ENCODE data around the gene FLII. TPM values are rescaled to one million over a fixed set of nuclear protein-coding genes. Genes with fewer than 3 reads are reported as not detected.

The FLII gene
- total RNA-seq, 1 experiment from 2014 or later = 115 TPM

DNA sequence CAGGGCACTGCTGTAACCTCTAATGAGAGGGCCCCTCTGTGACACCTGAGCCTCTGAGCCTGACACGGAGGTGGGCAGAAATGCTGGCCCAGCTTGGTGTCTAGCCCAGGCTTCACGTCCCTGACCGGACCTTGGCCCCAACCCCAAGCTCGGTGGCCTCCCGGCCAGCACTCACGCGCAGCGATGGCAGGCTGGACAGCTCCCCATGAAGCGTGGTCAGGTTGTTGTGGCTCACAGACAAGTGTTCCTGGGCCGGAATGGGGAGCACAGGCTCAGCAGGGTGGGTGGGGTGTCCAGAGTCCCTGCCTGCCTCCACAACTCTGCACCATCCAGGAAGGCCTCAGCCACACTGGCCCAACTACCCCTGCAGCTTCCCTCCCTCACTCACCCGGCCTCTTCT is 2.2 kb downstream of the FLII start:
- no peak for DNase-seq (ENCODE audit: low read depth in 1 of 2, low spot score in 2 of 2)
- Histone ChIP-seq H3K4me3 (no peak overlapping the region), H3K27ac (no peak overlapping the region), H3K9me3 (replicated peaks) (no peaks in the 10 kb centered on the region), H3K36me3 (peaks cover 75% of the 10 kb centered on the region), H3K27me3 (replicated peaks) (no peaks in the 10 kb centered on the region), H3K4me1 (replicated peaks) (peaks cover 31% of the 10 kb centered on the region)

DNA sequence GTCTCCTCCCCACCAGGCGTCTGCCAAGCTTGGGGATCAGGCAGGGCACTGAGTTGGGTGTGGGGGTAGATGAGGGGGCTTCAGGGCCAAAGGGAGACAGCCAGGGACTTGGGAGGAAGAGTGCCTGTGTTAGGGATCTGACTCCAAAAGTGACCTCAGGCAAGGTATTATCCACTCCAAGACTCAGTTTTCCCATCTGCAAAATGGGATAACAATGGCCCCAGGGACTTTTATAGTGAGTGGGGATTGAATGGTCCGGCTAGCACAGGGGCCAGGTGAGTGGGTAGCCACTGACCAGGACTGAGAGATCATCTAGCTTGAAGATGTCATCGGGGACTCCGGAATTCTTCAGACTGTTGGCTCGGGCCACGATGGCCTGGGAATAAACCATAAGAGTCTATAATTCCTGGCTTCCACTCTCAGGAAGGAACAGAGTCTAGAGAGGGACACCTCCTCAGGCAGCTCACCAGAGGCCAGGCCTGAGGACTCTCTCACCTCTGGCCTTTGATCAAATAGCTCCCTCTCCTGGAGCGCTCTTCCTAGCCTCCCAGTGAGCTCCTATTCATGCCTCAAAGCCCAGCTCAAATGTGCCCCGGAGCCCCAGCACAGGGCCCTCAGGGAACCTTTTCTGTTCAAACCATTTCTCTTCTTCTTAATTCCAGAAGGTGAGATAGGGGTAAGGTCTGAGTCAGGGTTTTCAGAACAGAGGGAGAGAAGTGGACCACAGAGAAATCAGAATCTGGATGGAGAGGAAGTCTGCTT is 3.5 kb downstream of the FLII start:
- Histone ChIP-seq H3K27ac (no peak overlapping the region), H3K27me3 (replicated peaks) (no peaks in the 10 kb centered on the region), H3K36me3 (peaks cover 88% of the 10 kb centered on the region), H3K4me3 (no peak overlapping the region), H3K9me3 (replicated peaks) (no peaks in the 10 kb centered on the region), H3K4me1 (replicated peaks) (peaks cover 26% of the 10 kb centered on the region)
- no peak for DNase-seq (ENCODE audit: low read depth in 1 of 2, low spot score in 2 of 2)

DNA sequence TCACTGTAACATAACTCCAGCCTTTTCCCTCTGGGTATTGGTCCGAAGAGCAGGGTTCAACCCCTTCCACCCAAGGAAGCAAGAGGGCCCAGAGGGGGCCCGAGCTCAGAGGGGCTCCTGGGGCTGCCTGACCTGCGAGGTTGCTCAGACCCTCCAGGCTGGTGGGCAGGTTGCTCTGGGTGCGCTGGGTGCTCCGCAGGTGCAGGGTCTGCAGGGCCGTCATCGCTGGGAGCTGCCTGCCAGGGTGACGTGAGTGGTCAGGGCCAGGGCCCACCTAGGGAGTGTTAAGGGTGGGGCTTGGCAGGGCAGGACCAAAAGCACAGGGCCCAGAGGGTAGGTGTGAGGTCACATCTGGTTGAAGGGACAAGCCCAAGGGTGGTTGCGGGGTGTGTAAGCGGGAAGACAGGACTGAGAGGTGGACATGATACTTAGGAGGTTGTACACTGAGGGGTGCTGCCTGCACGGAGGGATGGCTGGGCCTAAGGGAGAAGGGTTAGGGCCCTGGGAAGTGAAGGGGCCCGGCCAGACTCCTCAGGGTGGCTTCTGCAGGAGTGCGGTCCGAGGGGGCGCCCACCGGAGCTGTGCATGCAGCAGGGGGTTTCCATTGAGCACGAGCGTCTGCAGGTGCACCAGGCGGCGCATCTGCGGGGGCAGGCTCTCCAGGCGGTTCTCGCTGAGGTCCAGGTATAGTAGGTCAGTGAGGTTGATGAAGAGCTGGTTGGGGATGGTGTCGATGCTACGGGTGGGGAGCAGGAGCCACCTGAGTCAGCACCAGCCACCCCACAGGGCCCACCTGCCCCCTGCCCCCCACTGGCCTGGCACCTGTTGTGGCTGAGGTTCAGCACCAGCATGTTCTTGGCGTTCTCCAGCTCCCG is 4.4 kb downstream of the FLII start:
- DNase-seq (ENCODE audit: low read depth in 1 of 2, low spot score in 2 of 2) = no peak
- H3K9me3 ChIP-seq (replicated peaks) = no peaks in the 10 kb centered on the region
- peaks cover 95% of the 10 kb centered on the region for H3K36me3 ChIP-seq
- peaks cover 19% of the 10 kb centered on the region for H3K4me1 ChIP-seq (replicated peaks)
- no peaks in the 10 kb centered on the region for H3K27me3 ChIP-seq (replicated peaks)
- no peak overlapping the region for H3K4me3 ChIP-seq
- no peak overlapping the region for H3K27ac ChIP-seq

DNA sequence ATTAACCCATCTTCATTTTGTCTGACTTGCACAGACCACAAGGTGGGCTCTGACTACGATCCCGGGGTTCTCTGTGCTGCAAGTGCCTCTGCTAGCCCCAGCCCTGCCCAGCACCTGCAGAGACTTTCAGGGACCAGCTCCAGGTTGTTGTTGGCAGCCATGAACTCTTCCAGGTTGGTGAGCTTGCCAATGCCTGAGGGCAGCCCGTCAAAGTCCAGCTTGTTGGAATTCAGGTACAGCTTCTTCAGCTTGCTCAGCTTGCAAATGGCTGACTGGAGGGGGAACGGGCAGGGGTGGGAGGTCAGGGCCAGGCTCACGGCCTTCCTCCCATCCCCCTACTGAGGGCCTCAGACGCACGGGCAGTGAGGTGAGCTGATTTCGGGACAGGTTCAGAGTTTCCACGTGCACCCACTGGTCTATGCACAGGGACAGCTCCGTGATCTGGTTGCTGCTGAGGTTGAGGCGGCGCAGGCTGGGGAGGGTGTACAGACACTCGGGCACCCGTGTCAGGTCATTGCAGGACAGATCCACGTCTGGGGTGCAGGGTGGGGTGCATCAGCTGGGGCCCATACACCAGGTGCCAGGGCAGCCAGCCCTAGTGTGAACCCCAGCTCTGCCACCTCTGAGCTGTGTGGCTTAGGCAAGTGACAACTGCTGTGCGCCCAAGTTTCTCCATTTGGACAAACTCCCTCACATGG is 5.2 kb downstream of the FLII start:
- Histone ChIP-seq H3K27ac (no peak overlapping the region), H3K4me1 (replicated peaks) (peaks cover 12% of the 10 kb centered on the region), H3K9me3 (replicated peaks) (no peaks in the 10 kb centered on the region), H3K27me3 (replicated peaks) (no peaks in the 10 kb centered on the region), H3K36me3 (peaks cover 98% of the 10 kb centered on the region), H3K4me3 (no peak overlapping the region)
- no peak for DNase-seq (ENCODE audit: low read depth in 1 of 2, low spot score in 2 of 2)

DNA sequence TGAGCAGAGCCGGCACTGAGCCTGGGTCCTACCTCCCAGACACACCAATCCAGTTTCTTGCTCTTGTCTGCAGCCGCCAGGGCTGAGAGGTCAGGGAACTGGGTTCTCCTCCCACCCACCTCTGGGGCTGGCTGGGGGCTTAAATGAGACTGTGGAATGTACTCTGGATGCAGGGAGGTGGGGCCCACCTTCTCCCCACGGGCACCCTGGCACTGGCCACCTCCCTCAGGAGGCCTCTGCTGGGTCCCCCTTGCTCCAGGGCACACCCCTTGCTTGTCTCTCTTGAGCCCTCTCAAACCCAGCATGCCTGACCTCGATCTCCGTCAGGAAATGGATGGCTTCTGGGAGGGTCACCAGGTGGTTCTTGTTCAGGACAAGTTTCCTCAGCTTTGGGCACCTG is 6.4 kb downstream of the FLII start:
- Histone ChIP-seq H3K36me3 (peaks cover 98% of the 10 kb centered on the region), H3K4me1 (replicated peaks) (peaks cover 5% of the 10 kb centered on the region), H3K27ac (no peak overlapping the region), H3K4me3 (no peak overlapping the region), H3K9me3 (replicated peaks) (no peaks in the 10 kb centered on the region), H3K27me3 (replicated peaks) (no peaks in the 10 kb centered on the region)
- DNase-seq (ENCODE audit: low read depth in 1 of 2, low spot score in 2 of 2) = no peak

DNA sequence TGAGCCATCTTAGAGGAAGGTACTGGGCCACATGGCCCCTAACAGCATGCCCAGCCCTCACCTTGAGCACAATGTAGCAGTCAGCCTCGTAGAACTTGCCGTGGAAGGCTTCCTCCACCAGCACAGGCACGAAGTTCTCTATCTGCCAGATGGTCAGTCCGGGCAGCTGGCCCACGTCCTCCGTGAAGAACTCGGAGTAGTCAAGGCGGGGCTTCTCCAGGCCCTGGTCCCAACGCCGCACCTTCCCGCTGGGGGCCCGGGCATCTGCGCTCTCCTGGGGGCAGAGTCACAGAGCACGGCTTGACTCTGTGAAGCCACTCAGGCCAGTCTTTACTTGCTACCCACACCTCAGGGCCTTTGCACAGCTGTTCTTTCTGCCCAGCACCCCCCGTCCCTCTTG is 7.3 kb downstream of the FLII start:
- Histone ChIP-seq H3K27me3 (replicated peaks) (no peaks in the 10 kb centered on the region), H3K4me3 (no peak overlapping the region), H3K4me1 (replicated peaks) (no peaks in the 10 kb centered on the region), H3K27ac (no peak overlapping the region), H3K9me3 (replicated peaks) (no peaks in the 10 kb centered on the region), H3K36me3 (peaks cover 96% of the 10 kb centered on the region)
- DNase-seq (ENCODE audit: low read depth in 1 of 2, low spot score in 2 of 2) = no peak

DNA sequence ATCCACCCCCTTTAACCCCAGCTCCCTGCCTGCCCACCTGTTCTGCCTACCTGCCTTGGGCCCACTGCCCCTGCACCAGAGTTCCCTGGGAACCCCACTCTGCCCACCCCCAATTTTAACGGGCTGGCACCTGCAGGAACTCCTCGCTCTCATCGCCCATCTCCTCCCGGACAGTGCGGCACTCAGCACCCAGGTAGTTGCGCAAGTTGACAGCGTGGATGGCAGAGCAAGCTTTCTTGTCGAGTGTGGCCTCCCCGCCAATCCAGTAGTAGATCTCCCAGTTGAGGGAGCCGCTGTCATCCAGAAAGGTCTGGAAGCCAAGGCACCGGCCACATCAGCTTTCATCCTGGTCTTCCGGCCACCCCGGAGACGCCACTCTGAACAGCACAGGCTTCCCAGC is 7.8 kb downstream of the FLII start:
- Histone ChIP-seq H3K4me3 (no peak overlapping the region), H3K9me3 (replicated peaks) (no peaks in the 10 kb centered on the region), H3K27me3 (replicated peaks) (no peaks in the 10 kb centered on the region), H3K36me3 (peaks cover 96% of the 10 kb centered on the region), H3K4me1 (replicated peaks) (no peaks in the 10 kb centered on the region), H3K27ac (no peak overlapping the region)
- DNase-seq (ENCODE audit: low read depth in 1 of 2, low spot score in 2 of 2) = no peak

DNA sequence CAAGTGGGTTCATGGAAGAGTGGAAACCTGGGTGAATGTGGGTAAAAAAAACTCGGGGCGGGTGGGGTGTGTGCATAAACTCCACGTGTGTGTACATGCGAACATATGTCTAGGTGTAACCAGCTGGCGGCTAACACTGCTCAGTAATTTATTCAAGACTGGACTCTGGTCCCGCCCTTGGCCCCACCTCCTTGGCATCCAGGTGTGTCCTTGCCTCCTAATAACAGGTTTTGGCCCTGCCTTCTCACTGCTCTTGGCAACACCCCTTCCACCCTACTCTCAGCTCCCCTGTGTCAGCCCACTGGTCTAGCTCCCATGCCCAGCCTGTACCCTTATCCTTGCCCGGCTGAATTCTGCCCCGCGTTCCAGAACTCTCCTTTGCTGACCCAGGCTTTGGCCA is 8.3 kb downstream of the FLII start:
- peaks cover 96% of the 10 kb centered on the region for H3K36me3 ChIP-seq
- no peak overlapping the region for H3K4me3 ChIP-seq
- no peaks in the 10 kb centered on the region for H3K4me1 ChIP-seq (replicated peaks)
- no peaks in the 10 kb centered on the region for H3K9me3 ChIP-seq (replicated peaks)
- no peak overlapping the region for H3K27ac ChIP-seq
- no peak for DNase-seq (ENCODE audit: low read depth in 1 of 2, low spot score in 2 of 2)
- no peaks in the 10 kb centered on the region for H3K27me3 ChIP-seq (replicated peaks)

DNA sequence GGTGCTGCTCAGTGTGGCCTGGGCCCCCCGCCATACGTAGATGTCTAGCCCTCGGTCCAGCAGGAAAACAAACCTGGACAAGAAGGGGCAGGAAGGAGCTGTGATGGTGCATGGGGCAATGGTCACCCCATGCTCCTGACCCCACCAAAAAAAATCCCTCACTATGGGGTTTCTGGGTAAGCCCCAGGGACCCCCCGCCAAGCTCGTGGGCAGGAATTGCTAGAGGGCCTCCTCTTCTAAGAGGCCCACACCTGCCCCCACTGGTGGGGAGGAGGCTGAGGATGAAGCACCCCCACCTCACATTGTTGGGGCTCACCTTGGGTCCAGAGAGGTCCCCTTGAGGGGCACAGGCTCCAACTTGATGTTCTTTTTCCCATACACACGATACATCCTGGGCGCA is 9.7 kb downstream of the FLII start:
- no peak overlapping the region for H3K27ac ChIP-seq
- DNase-seq (ENCODE audit: low read depth in 1 of 2, low spot score in 2 of 2) = no peak
- H3K9me3 ChIP-seq (replicated peaks) = no peaks in the 10 kb centered on the region
- H3K4me3 ChIP-seq = no peak overlapping the region
- H3K36me3 ChIP-seq = peaks cover 89% of the 10 kb centered on the region
- H3K27me3 ChIP-seq (replicated peaks) = no peaks in the 10 kb centered on the region
- no peaks in the 10 kb centered on the region for H3K4me1 ChIP-seq (replicated peaks)

DNA sequence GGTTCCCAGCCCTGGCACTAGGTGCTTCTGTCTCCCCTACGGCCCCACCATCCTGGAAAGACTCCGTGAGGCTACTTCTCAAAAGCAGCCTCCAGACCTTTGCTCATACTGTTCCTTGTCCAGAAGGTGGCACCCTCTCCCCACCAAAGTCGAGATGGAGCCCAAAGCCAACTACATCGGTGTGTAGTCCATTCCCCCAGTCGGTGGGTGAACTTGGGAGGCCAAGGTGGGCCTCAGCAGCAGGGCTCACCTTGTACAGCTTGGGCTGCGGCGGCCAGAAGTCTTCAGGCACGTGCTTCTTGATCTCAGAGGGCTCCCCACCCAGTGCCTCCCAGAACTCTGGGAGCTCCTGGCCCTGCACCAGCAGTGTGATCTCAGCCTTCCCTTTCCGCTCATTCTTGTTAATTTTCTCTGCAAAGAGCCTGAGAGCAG is 10.2 kb downstream of the FLII start:
- peak; percentile 45 to 66 for DNase-seq (ENCODE audit: low read depth in 1 of 2, low spot score in 2 of 2)

DNA sequence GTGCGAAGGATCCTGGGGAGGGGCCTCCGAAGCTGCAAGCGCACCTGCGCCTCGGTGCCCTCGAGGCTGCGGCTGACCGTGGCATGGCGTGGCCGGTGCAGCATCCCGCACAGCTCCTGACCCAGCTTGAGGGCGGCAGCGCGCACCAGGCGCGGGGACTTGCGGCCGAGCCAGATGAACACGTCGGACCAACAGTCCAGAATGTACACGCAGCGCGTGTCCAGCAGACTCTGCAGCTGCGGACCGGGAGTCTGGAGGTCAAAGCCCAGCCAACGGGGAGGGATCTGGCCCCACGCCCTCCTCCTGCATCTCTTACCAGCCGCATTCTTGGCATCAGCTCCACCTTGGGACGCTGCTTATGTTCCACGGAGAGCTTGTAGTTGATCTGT is 10.9 kb downstream of the FLII start:
- H3K9me3 ChIP-seq (replicated peaks) = no peaks in the 10 kb centered on the region
- H3K27ac ChIP-seq = no peak overlapping the region
- H3K4me3 ChIP-seq = no peak overlapping the region
- peaks cover 86% of the 10 kb centered on the region for H3K36me3 ChIP-seq
- no peaks in the 10 kb centered on the region for H3K27me3 ChIP-seq (replicated peaks)
- H3K4me1 ChIP-seq (replicated peaks) = no peaks in the 10 kb centered on the region
- DNase-seq (ENCODE audit: low read depth in 1 of 2, low spot score in 2 of 2) = no peak

More for the DNA sequence above, 10.2 kb downstream of the FLII start:
- no peaks in the 10 kb centered on the region for H3K27me3 ChIP-seq (replicated peaks)
- no peak overlapping the region for H3K4me3 ChIP-seq
- no peaks in the 10 kb centered on the region for H3K4me1 ChIP-seq (replicated peaks)
- H3K9me3 ChIP-seq (replicated peaks) = no peaks in the 10 kb centered on the region
- peaks cover 89% of the 10 kb centered on the region for H3K36me3 ChIP-seq
- H3K27ac ChIP-seq = no peak overlapping the region

DNA sequence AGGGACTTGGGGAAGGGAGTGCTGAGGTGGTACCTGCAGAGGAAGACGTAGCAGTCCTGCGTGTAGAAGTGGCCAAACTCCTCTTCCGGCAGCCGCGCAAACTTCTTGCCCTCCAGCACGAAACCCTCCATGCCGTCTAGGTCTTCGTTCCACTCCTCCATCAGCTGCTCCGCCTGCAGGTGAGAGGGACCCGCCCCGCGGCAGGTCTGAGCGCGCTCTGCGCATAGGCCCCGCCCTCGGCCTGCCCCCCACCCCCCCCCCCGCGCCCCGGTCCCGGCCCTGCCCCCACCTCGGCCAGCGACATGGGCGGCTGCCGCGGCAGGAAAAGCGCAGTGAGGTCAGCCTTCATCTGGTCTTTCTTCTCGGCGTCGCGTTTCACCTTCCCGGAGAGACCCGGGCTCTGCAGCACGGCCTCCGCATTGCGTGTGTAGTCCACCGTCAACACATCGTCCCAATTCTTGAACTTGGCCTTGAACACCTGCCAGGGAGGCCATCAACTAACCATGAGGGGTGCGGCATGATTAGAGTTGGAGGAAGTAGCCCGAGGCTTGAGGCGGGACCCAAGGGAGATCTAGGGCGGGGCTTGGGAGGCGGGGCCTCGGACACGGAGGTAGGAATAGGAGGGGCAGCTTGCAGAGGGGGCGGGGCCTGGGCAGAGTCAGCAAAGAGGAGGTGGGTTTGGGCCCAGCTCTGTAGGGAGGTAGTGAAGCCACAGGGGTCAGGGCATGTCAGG is 11.5 kb downstream of the FLII start:
- no peaks in the 10 kb centered on the region for H3K9me3 ChIP-seq (replicated peaks)
- peak in 1 of 2 experiments; percentile 59 for DNase-seq (ENCODE audit: low read depth in 1 of 2, low spot score in 2 of 2)
- H3K27ac ChIP-seq = no peak overlapping the region
- H3K36me3 ChIP-seq = peaks cover 85% of the 10 kb centered on the region
- H3K4me1 ChIP-seq (replicated peaks) = no peaks in the 10 kb centered on the region
- no peak overlapping the region for H3K4me3 ChIP-seq
- H3K27me3 ChIP-seq (replicated peaks) = no peaks in the 10 kb centered on the region

DNA sequence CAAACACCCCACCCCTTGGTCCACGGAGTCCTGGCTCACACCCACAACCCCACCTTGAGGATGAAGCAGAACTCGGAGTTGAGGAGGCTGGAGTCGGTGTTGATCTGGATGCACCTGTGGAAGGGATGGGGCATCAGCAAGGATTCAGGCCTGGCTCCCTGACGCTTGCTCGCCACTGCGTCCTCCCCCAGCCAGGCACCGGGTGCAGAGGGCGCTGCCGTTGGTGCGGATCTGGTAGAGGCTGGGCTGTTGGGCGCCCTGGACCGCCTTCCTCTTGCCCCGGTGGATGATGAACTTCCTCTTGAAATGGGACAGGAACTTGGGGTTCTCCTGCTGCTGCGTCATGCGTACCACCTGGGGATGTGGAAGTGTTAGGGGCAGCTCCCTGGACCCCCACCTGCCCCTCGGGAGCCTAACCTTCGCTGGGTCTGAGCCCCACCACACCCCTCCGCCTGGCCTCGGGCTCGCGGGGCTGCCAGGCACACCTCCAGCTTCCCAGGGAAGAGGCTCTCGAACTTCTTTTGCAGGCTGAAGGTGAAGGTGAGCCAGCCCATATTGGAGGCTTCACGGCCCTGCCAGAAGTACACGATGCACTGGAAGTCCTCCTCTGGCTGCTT is 12.3 kb downstream of the FLII start:
- no peak for DNase-seq (ENCODE audit: low read depth in 1 of 2, low spot score in 2 of 2)
- H3K27ac ChIP-seq = no peak overlapping the region
- no peak overlapping the region for H3K4me3 ChIP-seq
- no peaks in the 10 kb centered on the region for H3K27me3 ChIP-seq (replicated peaks)
- no peaks in the 10 kb centered on the region for H3K4me1 ChIP-seq (replicated peaks)
- peaks cover 78% of the 10 kb centered on the region for H3K36me3 ChIP-seq
- H3K9me3 ChIP-seq (replicated peaks) = no peaks in the 10 kb centered on the region
